ENCODE measurements around the gene NOS1. TPM values are rescaled to one million over a fixed set of nuclear protein-coding genes. Genes with fewer than 3 reads are reported as not detected.

NOS1 gene
- total and polyA plus RNA-seq, 12 donors: 0.01 to 2.8 (median 0.45) TPM; not detected in 1

DNA sequence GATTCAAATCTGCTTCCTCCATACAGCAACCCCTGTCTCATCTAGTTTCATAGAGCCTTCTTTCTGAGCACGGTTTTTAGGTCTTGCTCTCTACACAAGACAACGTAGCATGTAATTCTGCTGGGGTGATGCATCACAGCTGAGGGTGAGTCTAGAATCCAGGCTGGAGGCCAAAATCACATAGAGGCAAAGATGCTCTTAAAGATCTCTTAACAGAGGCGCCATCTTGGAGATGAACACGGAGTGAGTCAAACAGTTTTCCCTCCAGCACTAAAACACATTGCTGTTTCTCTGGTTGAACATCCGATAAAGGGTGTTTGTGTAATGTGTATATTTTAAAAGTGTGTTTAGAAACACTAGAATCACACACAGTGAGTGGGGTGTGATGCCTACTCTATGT lies 78.9 kb downstream of the NOS1 start:
- intact Hi-C loops (cut with DNase I): loop anchor here in 1 of 10 donors (2.0 kb wide), 1 partner anchor 42 kb away; no protein-coding TSS in a partner anchor
- Histone ChIP-seq H3K27ac (no peak overlapping the region), H3K27me3 (peaks cover 0 to 23% (median 8%) of the 10 kb centered on the region in 7 donors), H3K4me3 (no peak overlapping the region), H3K36me3 (no peaks in the 10 kb centered on the region), H3K9me3 (no peaks in the 10 kb centered on the region), H3K4me1 (no peaks in the 10 kb centered on the region)
- no peak for ATAC-seq
- TF ChIP-seq, protein P1, sequence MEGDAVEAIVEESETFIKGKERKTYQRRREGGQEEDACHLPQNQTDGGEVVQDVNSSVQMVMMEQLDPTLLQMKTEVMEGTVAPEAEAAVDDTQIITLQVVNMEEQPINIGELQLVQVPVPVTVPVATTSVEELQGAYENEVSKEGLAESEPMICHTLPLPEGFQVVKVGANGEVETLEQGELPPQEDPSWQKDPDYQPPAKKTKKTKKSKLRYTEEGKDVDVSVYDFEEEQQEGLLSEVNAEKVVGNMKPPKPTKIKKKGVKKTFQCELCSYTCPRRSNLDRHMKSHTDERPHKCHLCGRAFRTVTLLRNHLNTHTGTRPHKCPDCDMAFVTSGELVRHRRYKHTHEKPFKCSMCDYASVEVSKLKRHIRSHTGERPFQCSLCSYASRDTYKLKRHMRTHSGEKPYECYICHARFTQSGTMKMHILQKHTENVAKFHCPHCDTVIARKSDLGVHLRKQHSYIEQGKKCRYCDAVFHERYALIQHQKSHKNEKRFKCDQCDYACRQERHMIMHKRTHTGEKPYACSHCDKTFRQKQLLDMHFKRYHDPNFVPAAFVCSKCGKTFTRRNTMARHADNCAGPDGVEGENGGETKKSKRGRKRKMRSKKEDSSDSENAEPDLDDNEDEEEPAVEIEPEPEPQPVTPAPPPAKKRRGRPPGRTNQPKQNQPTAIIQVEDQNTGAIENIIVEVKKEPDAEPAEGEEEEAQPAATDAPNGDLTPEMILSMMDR (IDR thresholded peaks at IDR 0.05): no peak
- no peak for DNase-seq
- WGBS, 2 donors: 85 to 86% methylated on average over 5 of the region's 5 CpGs

DNA sequence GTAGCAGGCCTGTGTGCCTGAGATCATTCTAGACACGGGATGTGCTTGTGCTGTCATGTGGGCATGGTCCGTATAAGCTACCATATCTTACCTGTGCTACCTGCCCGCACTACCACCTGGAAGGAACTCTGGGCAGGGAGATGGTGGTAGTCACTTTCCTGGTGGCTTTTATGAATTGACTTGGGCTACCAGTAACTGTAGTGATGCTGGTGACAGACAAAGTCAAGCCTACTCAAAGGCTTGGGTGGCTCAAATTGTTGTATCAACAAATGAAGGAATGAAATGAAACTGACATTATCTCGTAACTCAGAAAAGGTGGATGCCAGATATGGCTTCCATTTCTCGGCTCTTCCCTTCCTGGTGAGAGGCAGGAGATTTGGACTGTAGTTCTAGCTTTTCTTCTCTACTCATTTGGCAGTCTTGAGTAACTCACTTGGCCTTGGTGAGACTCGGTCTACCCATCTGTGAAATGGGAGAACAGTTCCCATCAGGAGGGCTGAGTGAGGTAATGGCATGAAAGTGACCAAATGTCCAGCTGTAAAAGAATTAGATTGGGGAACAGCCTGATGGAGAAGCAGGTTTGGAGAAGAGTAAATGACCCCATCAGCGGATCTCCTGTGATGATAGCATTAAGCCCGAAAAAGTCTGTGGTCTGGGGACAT lies 81.3 kb downstream of the NOS1 start:
- TF ChIP-seq, protein P1 (IDR thresholded peaks at IDR 0.05): no peak
- DNase-seq: no peak
- no peak overlapping the region for H3K27ac ChIP-seq
- WGBS, 2 donors: 80 to 84% methylated on average over 8 of the region's 8 CpGs
- no peaks in the 10 kb centered on the region for H3K36me3 ChIP-seq
- H3K27me3 ChIP-seq: peaks cover 0 to 40% (median 18%) of the 10 kb centered on the region in 7 donors
- ATAC-seq: no peak
- no peaks in the 10 kb centered on the region for H3K4me1 ChIP-seq
- H3K9me3 ChIP-seq: no peaks in the 10 kb centered on the region
- no peak overlapping the region for H3K4me3 ChIP-seq
- intact Hi-C loops (cut with DNase I): no loop called here

DNA sequence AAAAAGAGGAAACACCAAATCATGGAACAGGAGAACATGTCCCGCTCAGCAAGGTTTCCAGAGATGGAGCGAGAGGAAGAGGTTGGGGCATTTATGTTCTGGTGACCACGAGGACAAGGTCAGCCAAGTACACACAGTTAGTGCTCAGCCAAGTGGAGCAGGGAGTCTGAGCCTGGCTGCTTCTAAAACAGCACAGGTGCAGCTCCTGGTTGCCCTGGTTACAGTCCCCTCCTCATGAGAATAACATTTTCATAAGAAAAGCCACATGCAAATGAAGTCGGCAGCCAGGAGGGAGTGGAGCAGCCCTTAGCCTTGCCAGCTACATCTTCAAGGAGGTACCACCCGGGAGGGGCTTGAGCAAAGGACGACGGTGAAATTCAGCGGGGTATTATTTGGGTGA lies 81.8 kb downstream of the NOS1 start:
- WGBS, 2 donors: 28 to 42% methylated on average over 8 of the region's 8 CpGs
- intact Hi-C loops (cut with DNase I): no loop called here
- H3K9me3 ChIP-seq: no peaks in the 10 kb centered on the region
- no peak overlapping the region for H3K4me3 ChIP-seq
- TF ChIP-seq, protein P1 (IDR thresholded peaks at IDR 0.05): no peak
- no peaks in the 10 kb centered on the region for H3K4me1 ChIP-seq
- ATAC-seq (no peak), DNase-seq (no peak)
- H3K27ac ChIP-seq: no peak overlapping the region
- no peaks in the 10 kb centered on the region for H3K36me3 ChIP-seq
- peaks cover 0 to 40% (median 18%) of the 10 kb centered on the region in 7 donors for H3K27me3 ChIP-seq

DNA sequence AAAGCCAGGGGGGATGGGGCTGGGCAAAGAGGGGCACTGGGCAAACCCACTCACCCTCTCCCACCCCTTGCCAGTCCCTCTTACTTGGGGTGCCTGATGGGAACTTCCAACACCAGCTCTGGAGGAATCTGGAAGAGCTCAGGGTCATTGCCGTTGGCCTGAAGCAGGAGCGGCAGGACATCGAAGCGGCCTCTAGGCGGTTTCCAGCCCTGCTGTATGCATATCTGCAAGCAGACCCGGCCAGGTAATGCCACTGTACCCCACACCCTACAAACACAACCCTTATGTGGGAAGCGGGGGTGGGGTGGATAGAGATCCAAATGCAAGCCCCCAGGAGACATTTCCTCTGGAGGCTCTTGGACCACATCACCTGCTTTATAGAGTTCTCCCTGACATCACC lies 83.6 kb downstream of the NOS1 start:
- no peak overlapping the region for H3K27ac ChIP-seq
- H3K36me3 ChIP-seq: no peaks in the 10 kb centered on the region
- no peak overlapping the region for H3K4me3 ChIP-seq
- H3K9me3 ChIP-seq: no peaks in the 10 kb centered on the region
- 51 to 54% methylated on average over 7 of the region's 7 CpGs for WGBS, 2 donors
- TF ChIP-seq, protein P1 (IDR thresholded peaks at IDR 0.05): no peak
- intact Hi-C loops (cut with DNase I): no loop called here
- H3K27me3 ChIP-seq: peaks cover 0 to 40% (median 18%) of the 10 kb centered on the region in 7 donors
- ATAC-seq (no peak), DNase-seq (no peak)
- no peaks in the 10 kb centered on the region for H3K4me1 ChIP-seq
